ENCODE data around the gene WDR73. TPM values are rescaled to one million over a fixed set of nuclear protein-coding genes. Genes with fewer than 3 reads are reported as not detected.

The WDR73 gene
- polyA plus RNA-seq, 1 donor (not counting 4 experiments of a cell fraction or from before 2014, with no cell fraction given): 23.6 TPM

GRCh38 chr15:84624359-84624758 is 29.7 kb downstream of the WDR73 start:
- H3K4me1 ChIP-seq (ENCODE audit: control insufficient read depth, extremely low read depth, insufficient read depth, low read length): no peaks in the 10 kb centered on the region
- no peak overlapping the region for H3K4me3 ChIP-seq (ENCODE audit: control insufficient read depth in 2 of 3, extremely low read depth in 1 of 3, insufficient read depth in 2 of 3, low read depth in 1 of 3, low read length in 3 of 3)
- FAIRE-seq: no peak
- DNase-seq (ENCODE audit: low read depth, low spot score): no peak
- TF ChIP-seq CTCF (optimal IDR thresholded peaks at IDR 0.05 in 1 of 3, IDR thresholded peaks at IDR 0.05 in 1 of 3, conservative IDR thresholded peaks at IDR 0.05 in 1 of 3; ENCODE audit: extremely low read depth in 1 of 3, insufficient read depth in 2 of 3, low read length in 3 of 3): no peak
- no peak for TF ChIP-seq EZH2 (IDR thresholded peaks at IDR 0.05; ENCODE audit: low read length)
- dilution Hi-C loops (cut with MboI; ENCODE audit: extremely low pct_ligation_motif_present, low sequenced_read_pairs): no loop called here
- no peak overlapping the region for H3K9ac ChIP-seq (ENCODE audit: control insufficient read depth, extremely low read depth, insufficient read depth, low read length)
- no peak overlapping the region for H3K27ac ChIP-seq (ENCODE audit: control insufficient read depth, insufficient read depth, low read length)
- H3K9me3 ChIP-seq (ENCODE audit: control insufficient read depth, low read depth, low read length): peaks cover 20% of the 10 kb centered on the region
- no peaks in the 10 kb centered on the region for H4K20me1 ChIP-seq (ENCODE audit: control insufficient read depth, extremely low read depth, insufficient read depth, low read length)
- H3K79me2 ChIP-seq (ENCODE audit: control insufficient read depth, insufficient read depth, low read length): no peaks in the 10 kb centered on the region
- no peaks in the 10 kb centered on the region for H3K9me1 ChIP-seq (ENCODE audit: control insufficient read depth, extremely low read depth, insufficient read depth, low read length)
- H3K27me3 ChIP-seq (ENCODE audit: control insufficient read depth, extremely low read depth, insufficient read depth, low read length): no peaks in the 10 kb centered on the region
- no peak overlapping the region for H2AFZ ChIP-seq (ENCODE audit: control insufficient read depth, low read length)
- no peak overlapping the region for H3K4me2 ChIP-seq (ENCODE audit: control insufficient read depth, extremely low read depth, insufficient read depth, low read depth, low read length)
- peaks cover 7 to 9% of the 10 kb centered on the region in 2 experiments for H3K36me3 ChIP-seq (ENCODE audit: control insufficient read depth in 2 of 2, extremely low read depth in 1 of 2, insufficient read depth in 2 of 2, low read length in 2 of 2)

DNA sequence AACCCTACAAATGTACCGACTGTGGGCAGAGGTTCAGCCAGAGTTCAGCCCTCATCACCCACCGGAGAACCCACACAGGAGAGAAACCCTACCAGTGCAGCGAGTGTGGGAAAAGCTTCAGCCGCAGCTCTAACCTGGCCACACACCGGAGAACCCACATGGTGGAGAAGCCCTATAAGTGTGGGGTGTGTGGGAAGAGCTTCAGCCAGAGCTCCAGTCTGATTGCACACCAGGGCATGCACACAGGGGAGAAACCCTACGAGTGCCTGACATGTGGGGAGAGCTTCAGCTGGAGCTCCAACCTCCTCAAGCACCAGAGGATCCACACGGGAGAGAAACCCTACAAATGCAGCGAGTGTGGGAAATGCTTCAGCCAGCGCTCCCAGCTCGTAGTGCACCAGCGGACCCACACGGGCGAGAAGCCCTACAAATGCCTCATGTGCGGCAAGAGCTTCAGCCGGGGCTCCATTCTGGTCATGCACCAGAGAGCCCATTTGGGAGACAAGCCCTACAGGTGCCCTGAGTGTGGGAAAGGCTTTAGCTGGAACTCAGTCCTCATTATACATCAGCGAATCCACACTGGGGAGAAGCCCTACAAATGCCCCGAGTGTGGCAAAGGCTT is 32.6 kb downstream of the WDR73 start:
- Histone ChIP-seq H3K79me2 (ENCODE audit: control insufficient read depth, insufficient read depth, low read length) (no peaks in the 10 kb centered on the region), H3K4me3 (ENCODE audit: control insufficient read depth in 2 of 3, extremely low read depth in 1 of 3, insufficient read depth in 2 of 3, low read depth in 1 of 3, low read length in 3 of 3) (no peak overlapping the region), H3K9ac (ENCODE audit: control insufficient read depth, extremely low read depth, insufficient read depth, low read length) (no peak overlapping the region), H3K27me3 (ENCODE audit: control insufficient read depth, extremely low read depth, insufficient read depth, low read length) (no peaks in the 10 kb centered on the region), H3K36me3 (ENCODE audit: control insufficient read depth in 2 of 2, extremely low read depth in 1 of 2, insufficient read depth in 2 of 2, low read length in 2 of 2) (peaks cover 7 to 9% of the 10 kb centered on the region in 2 experiments), H4K20me1 (ENCODE audit: control insufficient read depth, extremely low read depth, insufficient read depth, low read length) (no peaks in the 10 kb centered on the region), H3K27ac (ENCODE audit: control insufficient read depth, insufficient read depth, low read length) (no peak overlapping the region), H3K4me1 (ENCODE audit: control insufficient read depth, extremely low read depth, insufficient read depth, low read length) (no peaks in the 10 kb centered on the region), H3K9me3 (ENCODE audit: control insufficient read depth, low read depth, low read length) (peaks cover 20% of the 10 kb centered on the region), H3K9me1 (ENCODE audit: control insufficient read depth, extremely low read depth, insufficient read depth, low read length) (no peaks in the 10 kb centered on the region), H2AFZ (ENCODE audit: control insufficient read depth, low read length) (no peak overlapping the region), H3K4me2 (ENCODE audit: control insufficient read depth, extremely low read depth, insufficient read depth, low read depth, low read length) (no peak overlapping the region)
- DNase-seq (ENCODE audit: low read depth, low spot score): no peak
- dilution Hi-C loops (cut with MboI; ENCODE audit: extremely low pct_ligation_motif_present, low sequenced_read_pairs): no loop called here
- FAIRE-seq: no peak
- TF ChIP-seq EZH2 (IDR thresholded peaks at IDR 0.05; ENCODE audit: low read length) (no peak), CTCF (optimal IDR thresholded peaks at IDR 0.05 in 1 of 3, IDR thresholded peaks at IDR 0.05 in 1 of 3, conservative IDR thresholded peaks at IDR 0.05 in 1 of 3; ENCODE audit: extremely low read depth in 1 of 3, insufficient read depth in 2 of 3, low read length in 3 of 3) (no peak)
